Activated CD4-positive, alpha-beta T cell treated with anti-CD3 and anti-CD28 coated beads, Interleukin-2, amount 50 U/mL, for 16 hours (primary cell): ENCODE data around the gene SLC7A9.
"Not testable (repeated sequence)": the region's sequence is repeated elsewhere in the genome, so short reads cannot be mapped to it uniquely, and the experiment has no call there.

Experiments used
- DNase-seq: peaks from one replicate; pipeline ENCODE4 v3.0.0-alpha.2; 2020

SLC7A9 gene

GRCh38 chr19:32824191-32824751 lies 45.3 kb downstream of the SLC7A9 start:
- no peak for DNase-seq

GRCh38 chr19:32823747-32824102 lies 45.8 kb downstream of the SLC7A9 start:
- no peak for DNase-seq

- DNase-seq = no peak
These were observed 46.4 kb downstream of the SLC7A9 start for GRCh38 chr19:32822916-32823746.

- no peak for DNase-seq
These were observed 49.9 kb downstream of the SLC7A9 start for GRCh38 chr19:32819419-32820400.

DNA sequence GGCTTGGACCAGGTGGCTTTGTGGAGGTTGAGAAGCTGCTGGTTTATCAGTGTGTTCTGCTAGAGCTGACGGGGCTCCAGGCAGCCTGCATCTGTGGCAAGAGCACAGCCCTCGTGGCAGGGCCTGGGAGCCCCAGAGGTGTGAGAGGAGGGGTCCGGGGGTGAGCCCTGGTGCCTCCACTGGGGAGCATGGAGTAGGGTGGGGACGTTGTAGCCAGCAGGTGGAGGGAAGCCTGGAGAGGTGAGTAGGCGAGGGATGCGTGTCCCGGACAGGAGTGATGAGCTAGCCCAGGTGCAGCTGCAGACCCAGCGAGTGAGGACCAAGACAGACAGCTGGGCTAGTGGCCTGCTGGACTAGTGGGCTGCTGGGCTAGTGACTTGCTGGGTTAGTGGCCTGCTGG lies 51.0 kb downstream of the SLC7A9 start:
- DNase-seq = no peak

DNA sequence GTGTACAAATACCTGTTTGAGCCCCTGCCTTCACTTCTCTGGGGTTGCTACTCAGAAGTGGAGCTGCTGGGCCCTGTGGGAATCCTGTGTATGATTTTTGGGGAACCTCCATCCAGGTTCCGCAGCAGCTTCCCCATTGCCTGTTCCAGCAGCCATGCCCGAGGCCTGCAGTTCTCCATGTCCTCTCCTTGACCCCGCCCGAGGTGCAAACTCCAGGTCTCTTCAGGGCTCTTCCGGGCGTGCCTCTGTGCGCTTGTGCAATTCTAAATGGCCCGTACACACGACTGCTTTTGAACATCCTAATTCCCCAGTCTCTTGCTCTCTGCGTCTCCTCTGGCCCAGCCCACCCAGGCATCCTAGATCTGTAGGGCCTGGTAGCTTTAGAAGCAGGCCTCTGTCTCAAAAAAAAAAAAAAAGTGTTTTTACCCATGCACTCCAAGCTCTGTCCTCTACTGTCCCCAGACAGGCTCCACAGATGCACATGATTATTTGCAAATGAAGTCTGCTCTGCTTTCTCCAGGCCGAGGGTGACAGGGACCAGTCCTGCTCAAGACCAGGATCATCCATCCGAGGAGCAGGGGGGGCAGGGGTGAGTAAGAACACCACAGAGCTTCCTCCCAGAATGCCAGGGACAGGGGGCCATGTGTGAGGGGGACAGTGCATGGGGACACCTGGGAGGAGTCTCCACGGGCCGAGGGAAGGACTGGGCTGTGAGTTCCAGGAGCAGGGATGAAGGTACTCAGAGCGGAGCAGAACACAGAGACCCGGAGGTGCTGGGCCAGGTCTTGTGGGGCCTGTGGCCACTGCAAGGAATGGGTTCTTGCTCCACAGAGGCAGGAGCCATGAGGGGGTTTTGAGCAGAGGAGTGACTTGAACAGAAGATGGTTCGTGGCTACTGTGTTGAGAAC lies 51.7 kb downstream of the SLC7A9 start:
- DNase-seq = no peak

GRCh38 chr19:32816555-32817099 lies 52.9 kb downstream of the SLC7A9 start:
- DNase-seq = no peak

- no peak for DNase-seq
These were observed 54.9 kb downstream of the SLC7A9 start for GRCh38 chr19:32814624-32815023.

- no peak for DNase-seq
These were observed 55.6 kb downstream of the SLC7A9 start for GRCh38 chr19:32813862-32814425.

- DNase-seq = no peak
These were observed 57.0 kb downstream of the SLC7A9 start for GRCh38 chr19:32812571-32812970.

GRCh38 chr19:32812036-32812435 lies 57.5 kb downstream of the SLC7A9 start:
- no peak for DNase-seq

DNA sequence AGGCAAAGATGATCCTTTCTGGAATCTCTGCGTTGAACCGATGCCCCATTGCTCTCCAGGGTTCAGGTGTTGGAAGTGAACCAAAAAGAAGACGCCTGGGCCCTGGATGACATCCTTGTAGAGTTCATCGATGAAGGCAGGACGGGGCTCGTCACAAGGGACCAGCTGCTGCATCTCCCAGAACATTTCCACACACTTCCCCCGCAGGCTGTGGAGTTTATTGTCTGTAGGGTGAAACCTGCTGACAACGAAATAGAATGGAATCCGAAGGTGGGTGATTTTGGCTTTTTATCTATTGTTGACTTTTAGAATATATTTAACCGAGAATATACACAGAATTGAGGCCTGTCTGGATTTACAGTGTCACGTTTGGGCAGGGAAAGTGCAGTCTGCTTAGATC lies 58.4 kb downstream of the SLC7A9 start:
- DNase-seq = no peak

DNA sequence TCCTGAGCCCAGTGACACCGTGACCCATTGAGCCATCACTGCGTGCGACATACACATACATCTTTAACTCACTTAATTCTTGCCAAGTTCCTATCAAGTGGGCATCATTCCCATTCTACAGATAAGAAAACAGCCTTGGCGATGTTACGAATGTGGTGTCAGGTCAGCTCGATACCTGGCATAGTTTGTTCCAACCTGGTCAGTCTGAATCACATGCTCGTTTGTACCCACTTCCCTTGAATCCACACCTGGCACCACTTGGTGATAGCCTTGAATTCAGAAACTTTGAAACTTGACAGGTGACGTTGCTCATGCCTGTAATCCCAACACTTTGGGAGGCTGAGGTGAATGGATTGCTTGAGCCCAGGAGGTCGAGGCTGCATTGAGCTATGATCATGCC lies 59.1 kb downstream of the SLC7A9 start:
- no peak for DNase-seq

DNA sequence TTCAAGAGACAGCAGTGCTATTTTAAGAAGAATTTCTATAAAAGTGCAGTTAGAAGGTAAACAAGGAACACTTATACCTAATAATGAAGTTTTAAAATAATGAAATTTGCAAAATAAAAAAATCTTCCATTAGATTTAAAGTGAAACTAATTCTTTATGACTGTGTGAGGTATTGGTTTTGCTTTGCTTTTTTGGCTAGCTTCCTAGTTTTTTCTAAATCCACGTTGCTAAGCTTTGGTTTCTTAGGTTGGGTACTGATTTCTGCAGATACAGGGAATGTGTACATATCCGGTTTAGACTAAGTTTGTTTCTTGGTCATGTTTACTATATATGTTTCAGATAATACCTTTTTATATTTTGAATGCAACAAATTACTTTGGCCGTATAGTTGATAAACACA lies 59.8 kb downstream of the SLC7A9 start:
- no peak for DNase-seq

- DNase-seq = no peak
These were observed 60.3 kb downstream of the SLC7A9 start for GRCh38 chr19:32809254-32809653.

- DNase-seq = no peak
These were observed 61.3 kb downstream of the SLC7A9 start for GRCh38 chr19:32808236-32808635.

GRCh38 chr19:32802840-32803239 lies 66.7 kb downstream of the SLC7A9 start:
- no peak for DNase-seq

DNA sequence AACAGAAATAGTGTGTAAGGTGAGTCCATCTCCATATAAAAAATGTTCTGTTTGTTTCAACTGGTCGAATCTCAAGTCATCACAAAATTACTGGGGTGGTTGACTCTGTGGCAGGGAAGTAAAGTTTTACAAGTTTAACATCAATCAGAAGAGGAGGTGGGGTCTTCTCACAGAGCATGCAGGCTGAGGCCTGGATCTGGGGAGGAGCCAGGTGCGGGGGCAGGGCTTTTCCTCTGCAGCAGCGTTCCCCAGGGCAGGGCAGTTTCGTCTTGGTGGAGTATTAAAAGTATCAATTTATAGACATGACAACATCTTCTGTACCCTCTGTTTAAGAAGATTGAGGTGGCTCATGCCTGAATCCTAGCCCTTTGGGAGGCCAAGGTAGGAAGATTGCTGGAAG lies 68.8 kb downstream of the SLC7A9 start:
- DNase-seq = no peak

DNA sequence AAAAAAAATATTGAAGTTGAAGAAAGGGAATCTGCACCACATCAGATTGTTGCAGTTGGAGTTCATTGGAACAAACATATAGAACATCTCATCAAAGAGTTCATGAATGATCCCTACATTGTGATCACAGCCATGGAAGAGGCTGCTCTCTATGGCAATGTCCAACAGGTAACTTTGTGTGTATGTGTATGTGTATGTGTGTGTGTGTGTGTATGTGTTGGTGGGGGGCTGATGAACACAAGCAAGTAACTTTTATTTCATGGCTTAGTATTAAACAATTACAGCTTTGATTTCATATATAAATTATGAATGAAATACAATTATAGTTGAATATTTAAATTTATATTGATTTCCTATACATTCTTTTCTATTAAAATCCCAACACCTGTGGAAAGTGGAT lies 69.4 kb downstream of the SLC7A9 start:
- no peak for DNase-seq

DNA sequence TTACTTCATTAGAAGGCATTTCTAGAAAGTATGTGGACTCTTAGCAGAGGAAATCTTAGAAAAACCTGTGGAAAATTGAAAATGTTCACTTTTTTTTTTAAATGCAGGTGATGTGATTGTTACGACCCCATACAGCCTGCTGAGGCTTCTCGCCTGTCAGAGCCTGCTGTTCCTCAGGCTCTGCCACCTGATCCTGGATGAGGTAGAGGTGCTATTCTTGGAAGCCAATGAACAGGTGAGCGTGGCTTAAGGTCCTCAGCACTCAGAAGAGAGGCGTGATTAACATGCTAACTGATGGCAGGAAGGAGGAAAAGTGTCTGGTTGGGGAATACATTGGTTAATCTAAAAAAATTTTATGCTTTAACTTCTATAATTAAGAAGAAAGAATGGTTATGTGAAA lies 71.4 kb downstream of the SLC7A9 start:
- DNase-seq = no peak

DNA sequence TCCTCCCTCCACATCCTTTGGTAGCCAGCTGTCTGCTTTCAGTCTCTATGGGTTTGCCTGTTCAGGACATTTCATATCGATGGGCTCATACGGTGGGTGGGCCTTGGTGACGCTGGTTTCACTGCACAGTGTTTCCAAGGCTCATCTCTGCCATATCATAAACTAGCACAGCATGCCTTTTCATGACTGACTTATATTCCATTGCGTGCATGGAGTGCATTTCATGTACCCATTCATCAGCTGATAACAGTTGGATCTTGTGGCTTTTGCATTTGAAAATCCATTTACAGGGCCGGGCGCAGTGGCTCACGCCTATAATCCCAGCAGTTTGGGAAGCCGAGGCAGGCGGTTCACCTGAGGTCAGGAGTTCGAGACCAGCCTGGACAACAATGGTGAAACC lies 80.1 kb downstream of the SLC7A9 start:
- no peak for DNase-seq

DNA sequence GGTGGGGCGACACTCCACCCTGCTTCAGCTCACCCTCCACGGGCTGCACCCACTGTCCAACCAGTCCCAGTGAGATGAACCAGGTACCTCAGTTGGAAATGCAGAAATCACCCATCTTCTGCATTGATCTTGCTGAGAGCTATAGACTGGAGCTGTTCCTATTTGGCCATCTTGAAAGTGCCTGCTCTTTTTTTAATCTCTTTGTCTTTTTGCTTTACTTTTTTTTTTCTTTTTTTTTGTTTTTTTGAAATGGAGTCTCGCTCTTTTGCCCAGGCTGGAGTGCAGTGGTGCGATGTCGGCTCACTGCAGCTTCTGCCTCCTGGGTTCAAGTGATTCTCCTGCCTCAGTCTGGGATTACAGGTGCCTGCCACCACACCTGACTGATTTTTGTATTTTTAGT lies 81.7 kb downstream of the SLC7A9 start:
- DNase-seq = not testable (repeated sequence)
